H1 (cell line): Measurements from ENCODE around the gene MYBPHL. TPM values are rescaled to one million over a fixed set of nuclear protein-coding genes. Genes with fewer than 3 reads are reported as not detected.

Experiments used
- SP1 ChIP-seq: IDR thresholded peaks from 2 replicates; pipeline ENCODE4 v1.6.1; 2011; ENCODE audit warnings: low read depth, low read length
- polyA plus RNA-seq, 7 experiments: library from polyadenylated mRNA; depleted of rRNA in 3 of 7; stranded (reverse) in 5 of 7; unstranded in 2 of 7; fragments of >200 nt in 5 of 7; fragments of 200-250 nt in 2 of 7; gene quantifications; 1 replicate in 5 of 7; 2 replicates in 1 of 7; 4 replicates in 1 of 7; pipeline versions ENCODE4 v1.2.1 to v1.2.3, GENCODE V29; 2011 to 2013; ENCODE audit warnings: missing spikeins in 2 of 7, mixed read lengths in 2 of 7
- total RNA-seq: library from RNA; stranded (reverse); fragmentation: NEBNext Ultra II Directional; extraction: Animal tissue kit (Norgen Biotek cat#: 25700); gene quantifications from 2 replicates; pipeline ENCODE4 v1.2.1, GENCODE V29; 2021

Gene MYBPHL
- total and polyA plus RNA-seq, 2 of the 8 experiments (the other 6 are each of a cell fraction or from before 2014, with no cell fraction given), result 0.24 to 0.30 TPM

DNA sequence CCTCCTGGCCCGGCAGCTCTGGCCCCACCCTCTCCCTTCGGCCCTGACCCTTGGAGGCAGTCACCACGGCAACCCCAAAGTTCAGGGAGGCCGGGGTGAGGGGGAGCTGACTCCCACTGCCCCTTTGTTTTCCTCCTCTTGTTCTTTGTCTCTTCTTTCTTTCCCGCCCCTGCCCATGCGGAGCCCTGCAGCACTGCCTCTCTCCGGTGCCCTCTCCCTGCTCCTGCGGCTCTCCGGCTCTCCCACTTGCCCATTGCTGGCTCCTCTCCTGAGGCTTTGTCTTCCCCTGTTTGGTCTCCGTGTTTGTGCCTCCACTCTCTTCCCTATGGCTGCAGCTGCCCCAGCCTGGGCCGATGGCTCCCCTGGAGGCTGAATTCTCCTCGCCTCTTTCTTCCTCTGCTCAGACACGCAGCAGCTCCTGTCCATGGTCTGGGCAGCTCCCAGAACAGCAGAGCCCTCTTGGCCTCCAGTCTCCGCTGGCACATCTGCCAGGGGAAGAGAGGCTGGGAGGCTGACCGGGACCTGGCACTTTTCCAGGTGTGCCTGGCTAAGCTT, 51.6 kb downstream of the MYBPHL start (continued):
- TF ChIP-seq SP1, result no peak
